ENCODE measurements around the gene HSPA4L.

The HSPA4L gene

GRCh38 chr4:127870688-127871087 is 88.6 kb downstream of the HSPA4L start:
- DNase-seq: no peak

GRCh38 chr4:127875791-127876190 is 93.7 kb downstream of the HSPA4L start:
- no peak for DNase-seq

GRCh38 chr4:127880763-127881562 is 98.8 kb downstream of the HSPA4L start, which contains the start of gene PLK4:
PLK4 (plus strand) TSS chr4:127880893; CDS start chr4:127881135, 242 bp downstream.
- DNase-seq: peak; percentile 98

GRCh38 chr4:127881563-127881864 is 99.4 kb downstream of the HSPA4L start:
- no peak for DNase-seq

- DNase-seq: no peak
These were observed 106.4 kb downstream of the HSPA4L start for GRCh38 chr4:127888559-127888958.

GRCh38 chr4:127889903-127890302 is 107.8 kb downstream of the HSPA4L start:
- DNase-seq: no peak

Data from activated CD8-positive, alpha-beta memory T cell treated with anti-CD3 and anti-CD28 coated beads, Interleukin-2, amount 50 U/mL, for 48 hours (primary cell).